ENCODE results near the gene NPHS1. TPM values are rescaled to one million over a fixed set of nuclear protein-coding genes. Genes with fewer than 3 reads are reported as not detected.
A peak's percentile ranks its signal among the peaks of the same experiment; 100 is the strongest.

Gene NPHS1
- total RNA-seq, 1 experiment from 2014 or later: not detected

- Mint-ChIP-seq H3K27me3 (ENCODE audit: insufficient read depth, unreplicated experiment) (peaks cover 5% of the 10 kb centered on the region), H3K27ac (ENCODE audit: unreplicated experiment) (peak overlapping the region; percentile 85), H3K4me3 (ENCODE audit: unreplicated experiment) (peak overlapping the region; percentile 83), H3K9me3 (ENCODE audit: unreplicated experiment) (no peaks in the 10 kb centered on the region), H3K36me3 (ENCODE audit: insufficient read depth, unreplicated experiment) (peaks cover 11% of the 10 kb centered on the region), H3K4me1 (ENCODE audit: low read depth, unreplicated experiment) (peaks cover 7% of the 10 kb centered on the region)
- ChIA-PET CTCF (interaction anchor here (1.8 kb wide), 1 partner anchor 32 kb away, joined by 5 read pairs; no protein-coding TSS in a partner anchor), POLR2A (no interaction called here)
- H3K4me1 ChIP-seq: 0 out of 2 replicates have a peak, but pooled peaks cover 7% of the 10 kb centered on the region
- H3K9me3 ChIP-seq: no peaks in the 10 kb centered on the region
- H3K36me3 ChIP-seq (ENCODE audit: control insufficient read depth, insufficient read depth, low read length): no peaks in the 10 kb centered on the region
- no peaks in the 10 kb centered on the region for H3K27me3 ChIP-seq (replicated peaks; ENCODE audit: control insufficient read depth, insufficient read depth, low read length)
- intact Hi-C loops (cut with micrococcal nuclease; ENCODE audit: unreplicated experiment): loop anchor here (1.0 kb wide), 1 partner anchor 32 kb away; no protein-coding TSS in a partner anchor
- peak overlapping the region; percentile 87 for H3K4me3 ChIP-seq (ENCODE audit: low read depth, low read length)
- BruUV-seq (replicated peaks): no TSS peak
- DNase-seq: peak; percentile 78 to 81
- TF ChIP-seq CTCF (IDR thresholded peaks at IDR 0.05; ENCODE audit: insufficient read depth in 1 of 2, low read depth in 1 of 2, low read length in 1 of 2, severe bottlenecking in 1 of 2, unreplicated experiment in 1 of 2): no peak
Observed at GRCh38 chr19:35899547-35900214, 47.4 kb upstream of the NPHS1 start.

- peaks cover 11% of the 10 kb centered on the region for H3K36me3 Mint-ChIP-seq (ENCODE audit: insufficient read depth, unreplicated experiment)
- DNase-seq: no peak
- H3K27ac Mint-ChIP-seq (ENCODE audit: unreplicated experiment): peak overlapping the region; percentile 85
- Histone ChIP-seq H3K9me3 (no peaks in the 10 kb centered on the region), H3K4me1 (0 out of 2 replicates have a peak, but pooled peaks cover 4% of the 10 kb centered on the region), H3K4me3 (ENCODE audit: low read depth, low read length) (peak overlapping the region; percentile 87), H3K36me3 (ENCODE audit: control insufficient read depth, insufficient read depth, low read length) (no peaks in the 10 kb centered on the region), H3K27me3 (replicated peaks; ENCODE audit: control insufficient read depth, insufficient read depth, low read length) (no peaks in the 10 kb centered on the region)
- H3K4me3 Mint-ChIP-seq (ENCODE audit: unreplicated experiment): peak overlapping the region; percentile 83
- intact Hi-C loops (cut with micrococcal nuclease; ENCODE audit: unreplicated experiment): no loop called here
- peaks cover 3% of the 10 kb centered on the region for H3K27me3 Mint-ChIP-seq (ENCODE audit: insufficient read depth, unreplicated experiment)
- H3K9me3 Mint-ChIP-seq (ENCODE audit: unreplicated experiment): no peaks in the 10 kb centered on the region
- CTCF ChIA-PET: no interaction called here
- TF ChIP-seq CTCF (IDR thresholded peaks at IDR 0.05; ENCODE audit: insufficient read depth in 1 of 2, low read depth in 1 of 2, low read length in 1 of 2, severe bottlenecking in 1 of 2, unreplicated experiment in 1 of 2): no peak
- peaks cover 4% of the 10 kb centered on the region for H3K4me1 Mint-ChIP-seq (ENCODE audit: low read depth, unreplicated experiment)
- BruUV-seq (replicated peaks): no TSS peak
- POLR2A ChIA-PET: no interaction called here
Observed at GRCh38 chr19:35898499-35898809, 46.1 kb upstream of the NPHS1 start.

GRCh38 chr19:35897706-35898451 lies 45.6 kb upstream of the NPHS1 start:
- no peak overlapping the region for H3K27ac Mint-ChIP-seq (ENCODE audit: unreplicated experiment)

More at GRCh38 chr19:35897706-35898451, 45.6 kb upstream of the NPHS1 start:
- Mint-ChIP-seq H3K9me3 (ENCODE audit: unreplicated experiment) (no peaks in the 10 kb centered on the region), H3K36me3 (ENCODE audit: insufficient read depth, unreplicated experiment) (peaks cover 11% of the 10 kb centered on the region), H3K4me3 (ENCODE audit: unreplicated experiment) (peak overlapping the region; percentile 83), H3K27me3 (ENCODE audit: insufficient read depth, unreplicated experiment) (no peaks in the 10 kb centered on the region), H3K4me1 (ENCODE audit: low read depth, unreplicated experiment) (no peaks in the 10 kb centered on the region)
- ChIA-PET POLR2A (no interaction called here), CTCF (no interaction called here)
- Histone ChIP-seq H3K36me3 (ENCODE audit: control insufficient read depth, insufficient read depth, low read length) (no peaks in the 10 kb centered on the region), H3K4me3 (ENCODE audit: low read depth, low read length) (no peak overlapping the region), H3K9me3 (no peaks in the 10 kb centered on the region), H3K27me3 (replicated peaks; ENCODE audit: control insufficient read depth, insufficient read depth, low read length) (no peaks in the 10 kb centered on the region), H3K4me1 (no peaks in the 10 kb centered on the region)
- intact Hi-C loops (cut with micrococcal nuclease; ENCODE audit: unreplicated experiment): no loop called here
- no peak for DNase-seq
- BruUV-seq (replicated peaks): no TSS peak
- no peak for TF ChIP-seq CTCF (IDR thresholded peaks at IDR 0.05; ENCODE audit: insufficient read depth in 1 of 2, low read depth in 1 of 2, low read length in 1 of 2, severe bottlenecking in 1 of 2, unreplicated experiment in 1 of 2)

Data from Caco-2 (cell line).